Ishikawa (cell line): ENCODE measurements around the gene DNPEP.
A peak's percentile ranks its signal among the peaks of the same experiment; 100 is the strongest.

Source experiments
- CEBPB ChIP-seq: IDR thresholded peaks from 2 replicates; pipeline ENCODE4 v1.6.1; 2012
- CREB1 ChIP-seq: IDR thresholded peaks from 2 replicates; pipeline ENCODE4 v1.6.1; 2012; ENCODE audit warnings: low read depth
- EGR1 ChIP-seq: IDR thresholded peaks from 2 replicates; pipeline ENCODE4 v1.6.1; 2012
- EP300 ChIP-seq: IDR thresholded peaks from 2 replicates; pipeline ENCODE4 v1.6.1; 2012; ENCODE audit warnings: borderline replicate concordance
- FOXM1 ChIP-seq: IDR thresholded peaks from 2 replicates; pipeline ENCODE4 v1.6.1; 2012; ENCODE audit warnings: low read depth, borderline replicate concordance
- MAX ChIP-seq: IDR thresholded peaks from 2 replicates; pipeline ENCODE4 v1.6.1; 2012
- NFIC ChIP-seq: IDR thresholded peaks from 2 replicates; pipeline ENCODE4 v1.6.1; 2012
- RAD21 ChIP-seq: IDR thresholded peaks from 2 replicates; pipeline ENCODE4 v1.6.1; 2012; ENCODE audit warnings: low read depth
- REST ChIP-seq: IDR thresholded peaks from 2 replicates; pipeline ENCODE4 v1.6.1; 2012; ENCODE audit warnings: low read depth, mild to moderate bottlenecking
- TAF1 ChIP-seq: IDR thresholded peaks from 2 replicates; pipeline ENCODE4 v1.6.1; 2012; ENCODE audit warnings: low read depth, mild to moderate bottlenecking
- TCF12 ChIP-seq: IDR thresholded peaks from 2 replicates; pipeline ENCODE4 v1.6.1; 2012; ENCODE audit warnings: low read depth
- TEAD4 ChIP-seq: IDR thresholded peaks from 2 replicates; pipeline ENCODE4 v1.6.1; 2012
- USF1 ChIP-seq: IDR thresholded peaks from 2 replicates; pipeline ENCODE4 v1.6.1; 2012
- YY1 ChIP-seq: IDR thresholded peaks from 2 replicates; pipeline ENCODE4 v1.6.1; 2012; ENCODE audit warnings: low read depth
- ZBTB7A ChIP-seq: IDR thresholded peaks from 2 replicates; pipeline ENCODE4 v1.6.1; 2012; ENCODE audit warnings: low read depth

Gene DNPEP

GRCh38 chr2:219387306-219388120 lies at the start of gene DNPEP:
DNPEP (minus strand) TSS chr2:219387912; CDS start chr2:219387794, 118 bp downstream.
- TF ChIP-seq USF1 (peak; percentile 85), CREB1 (no peak), TCF12 (0 out of 2 replicates have a peak, but pooled peaks have one; percentile 26), MAX (peak; percentile 73), YY1 (no peak), EGR1 (no peak), EP300 (no peak), NFIC (no peak), TEAD4 (no peak), FOXM1 (no peak), REST (no peak), ZBTB7A (no peak), CEBPB (no peak), TAF1 (peak; percentile 66), RAD21 (no peak)

- TF ChIP-seq REST (no peak), TCF12 (no peak), NFIC (no peak), YY1 (no peak), CEBPB (no peak), USF1 (no peak), EP300 (no peak), TEAD4 (no peak), ZBTB7A (no peak), FOXM1 (no peak), CREB1 (no peak), RAD21 (no peak), MAX (no peak), EGR1 (no peak), TAF1 (no peak)
Observed at GRCh38 chr2:219437141-219437540, 49.4 kb upstream of the DNPEP start.

GRCh38 chr2:219436491-219436890 lies 48.8 kb upstream of the DNPEP start:
- no peak for TF ChIP-seq REST
- no peak for TF ChIP-seq USF1
- no peak for TF ChIP-seq TEAD4
- TF ChIP-seq YY1: no peak
- no peak for TF ChIP-seq CREB1
- no peak for TF ChIP-seq MAX
- no peak for TF ChIP-seq CEBPB
- TF ChIP-seq EGR1: no peak
- no peak for TF ChIP-seq TCF12
